GM18519 (cell line): ENCODE measurements around the gene GRM3.

Source experiments
- ATAC-seq: cut with Tn5 transposase; IDR thresholded peaks from one replicate; pipeline ENCODE4 v1.9.1; 2021; ENCODE audit warnings: mild to moderate bottlenecking, moderate library complexity; ENCODE audit not compliant: unreplicated experiment, low FRiP score

GRM3 gene

GRCh38 chr7:86689363-86689762, 45.7 kb downstream of the GRM3 start:
- ATAC-seq: no peak

GRCh38 chr7:86692755-86693154, 49.0 kb downstream of the GRM3 start:
- ATAC-seq: no peak

- no peak for ATAC-seq
Observed at GRCh38 chr7:86706406-86706805, 62.7 kb downstream of the GRM3 start.

GRCh38 chr7:86708031-86708680, 64.4 kb downstream of the GRM3 start:
- no peak for ATAC-seq

GRCh38 chr7:86720306-86720705, 76.6 kb downstream of the GRM3 start:
- ATAC-seq: peak; percentile 49

GRCh38 chr7:86733783-86734182, 90.1 kb downstream of the GRM3 start:
- ATAC-seq: no peak

- no peak for ATAC-seq
Observed at GRCh38 chr7:86745013-86745745, 101.5 kb downstream of the GRM3 start.

- ATAC-seq: no peak
Observed at GRCh38 chr7:86747698-86748097, 104.0 kb downstream of the GRM3 start.

GRCh38 chr7:86748201-86748600, 104.5 kb downstream of the GRM3 start:
- no peak for ATAC-seq

- peak; percentile 77 for ATAC-seq
Observed at GRCh38 chr7:86748843-86749719, 105.4 kb downstream of the GRM3 start.

- no peak for ATAC-seq
Observed at GRCh38 chr7:86749741-86750665, 106.3 kb downstream of the GRM3 start.

- no peak for ATAC-seq
Observed at GRCh38 chr7:86760236-86760635, 116.5 kb downstream of the GRM3 start.

GRCh38 chr7:86762129-86762528, 118.4 kb downstream of the GRM3 start:
- ATAC-seq: no peak

- ATAC-seq: no peak
Observed at GRCh38 chr7:86765931-86766330, 122.2 kb downstream of the GRM3 start.

- peak; percentile 33 for ATAC-seq
Observed at GRCh38 chr7:86768394-86768793, 124.7 kb downstream of the GRM3 start.

GRCh38 chr7:86768967-86769760, 125.5 kb downstream of the GRM3 start:
- ATAC-seq: peak; percentile 91

GRCh38 chr7:86773309-86773708, 129.6 kb downstream of the GRM3 start:
- ATAC-seq: peak; percentile 30

- no peak for ATAC-seq
Observed at GRCh38 chr7:86775203-86775602, 131.5 kb downstream of the GRM3 start.

- ATAC-seq: no peak
Observed at GRCh38 chr7:86776136-86776535, 132.4 kb downstream of the GRM3 start.
